GM19239 (cell line): ENCODE results near the gene NEK1.

Source experiments
- DNase-seq: peaks from one replicate; pipeline ENCODE4 v3.0.0; 2011; ENCODE audit warnings: low spot score; ENCODE audit not compliant: insufficient read length
- FAIRE-seq: peaks from 2 replicates; lab custom pipeline; 2011; peaks lifted over from hg19 to GRCh38; lab: Jason Lieb, UNC

The NEK1 gene

GRCh38 chr4:169611991-169612870 lies at the start of gene NEK1:
TSS of gene NEK1 (minus strand) at chr4:169612583. CDS start at chr4:169602630, 9,953 bp downstream.
- FAIRE-seq: peak; percentile 89

GRCh38 chr4:169661761-169662160 lies 49.4 kb upstream of the NEK1 start:
- peak; percentile 47 for FAIRE-seq
- DNase-seq: no peak

More at GRCh38 chr4:169611991-169612870, at the start of gene NEK1:
- peak; percentile 47 for DNase-seq

GRCh38 chr4:169660929-169661328 lies 48.5 kb upstream of the NEK1 start:
- no peak for FAIRE-seq
- DNase-seq: no peak

- peak; percentile 14 for DNase-seq
- FAIRE-seq: peak; percentile 91
These were observed 47.6 kb upstream of the NEK1 start for GRCh38 chr4:169659716-169660670.

- DNase-seq (no peak), FAIRE-seq (peak; percentile 70)
These were observed 46.8 kb upstream of the NEK1 start for GRCh38 chr4:169658975-169659715.

- DNase-seq (no peak), FAIRE-seq (no peak)
These were observed 45.8 kb upstream of the NEK1 start for GRCh38 chr4:169658196-169658595.

- DNase-seq (no peak), FAIRE-seq (no peak)
These were observed 45.2 kb upstream of the NEK1 start for GRCh38 chr4:169657470-169658107.

GRCh38 chr4:169655401-169655800 lies 43.0 kb upstream of the NEK1 start:
- DNase-seq: no peak
- FAIRE-seq: no peak

GRCh38 chr4:169652535-169652934 lies 40.2 kb upstream of the NEK1 start:
- no peak for FAIRE-seq

GRCh38 chr4:169650227-169650936 lies 38.0 kb upstream of the NEK1 start:
- FAIRE-seq: peak; percentile 8

More at GRCh38 chr4:169652535-169652934, 40.2 kb upstream of the NEK1 start:
- DNase-seq: no peak

GRCh38 chr4:169649545-169650226 lies 37.3 kb upstream of the NEK1 start:
- FAIRE-seq (no peak), DNase-seq (no peak)

More at GRCh38 chr4:169650227-169650936, 38.0 kb upstream of the NEK1 start:
- DNase-seq: no peak

- DNase-seq (no peak), FAIRE-seq (no peak)
These were observed 33.2 kb upstream of the NEK1 start for GRCh38 chr4:169645627-169646026.

- no peak for DNase-seq
- no peak for FAIRE-seq
These were observed 32.4 kb upstream of the NEK1 start for GRCh38 chr4:169644802-169645201.

- DNase-seq (no peak), FAIRE-seq (no peak)
These were observed 28.0 kb upstream of the NEK1 start for GRCh38 chr4:169640261-169640870.

GRCh38 chr4:169634975-169635374 lies 22.6 kb upstream of the NEK1 start:
- no peak for DNase-seq
- peak; percentile 56 for FAIRE-seq

- no peak for DNase-seq
- no peak for FAIRE-seq
These were observed 20.5 kb upstream of the NEK1 start for GRCh38 chr4:169632896-169633295.

- FAIRE-seq: peak; percentile 55
These were observed 17.7 kb upstream of the NEK1 start for GRCh38 chr4:169630069-169630468.

GRCh38 chr4:169628579-169628978 lies 16.2 kb upstream of the NEK1 start:
- no peak for FAIRE-seq

More at GRCh38 chr4:169630069-169630468, 17.7 kb upstream of the NEK1 start:
- no peak for DNase-seq

More at GRCh38 chr4:169628579-169628978, 16.2 kb upstream of the NEK1 start:
- DNase-seq: no peak
